Measurements from ENCODE around the gene NUP85. TPM values are rescaled to one million over a fixed set of nuclear protein-coding genes. Genes with fewer than 3 reads are reported as not detected.

NUP85 gene
- total RNA-seq, 1 donor from 2014 or later: 126 TPM

DNA sequence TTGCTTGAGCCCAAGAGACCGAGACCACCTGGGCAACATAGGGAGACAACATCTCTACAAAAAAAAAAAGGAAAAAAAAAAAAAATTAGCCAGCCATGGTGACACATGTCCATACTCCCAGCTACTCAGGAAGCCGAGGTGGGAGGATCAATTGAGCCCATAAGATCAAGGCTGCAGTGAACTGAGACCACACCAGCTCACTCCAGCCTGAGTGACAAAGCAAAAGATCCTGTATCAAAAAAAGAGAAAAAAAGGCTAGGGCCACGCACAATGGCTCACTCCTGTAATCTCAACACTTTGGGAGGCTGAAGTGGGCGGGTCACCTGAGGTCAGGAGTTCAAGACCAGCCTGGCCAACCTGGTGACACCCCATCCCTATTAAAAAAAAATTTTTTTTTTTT, 36.5 kb upstream of the NUP85 start:
- no peak for DNase-seq (ENCODE audit: low read depth, low spot score)
- H3K4me1 Mint-ChIP-seq: peaks cover 5% of the 10 kb centered on the region
- no peak overlapping the region for H3K4me3 Mint-ChIP-seq
- peaks cover 16% of the 10 kb centered on the region for H3K36me3 Mint-ChIP-seq (ENCODE audit: low read depth)
- TF ChIP-seq, protein P1, sequence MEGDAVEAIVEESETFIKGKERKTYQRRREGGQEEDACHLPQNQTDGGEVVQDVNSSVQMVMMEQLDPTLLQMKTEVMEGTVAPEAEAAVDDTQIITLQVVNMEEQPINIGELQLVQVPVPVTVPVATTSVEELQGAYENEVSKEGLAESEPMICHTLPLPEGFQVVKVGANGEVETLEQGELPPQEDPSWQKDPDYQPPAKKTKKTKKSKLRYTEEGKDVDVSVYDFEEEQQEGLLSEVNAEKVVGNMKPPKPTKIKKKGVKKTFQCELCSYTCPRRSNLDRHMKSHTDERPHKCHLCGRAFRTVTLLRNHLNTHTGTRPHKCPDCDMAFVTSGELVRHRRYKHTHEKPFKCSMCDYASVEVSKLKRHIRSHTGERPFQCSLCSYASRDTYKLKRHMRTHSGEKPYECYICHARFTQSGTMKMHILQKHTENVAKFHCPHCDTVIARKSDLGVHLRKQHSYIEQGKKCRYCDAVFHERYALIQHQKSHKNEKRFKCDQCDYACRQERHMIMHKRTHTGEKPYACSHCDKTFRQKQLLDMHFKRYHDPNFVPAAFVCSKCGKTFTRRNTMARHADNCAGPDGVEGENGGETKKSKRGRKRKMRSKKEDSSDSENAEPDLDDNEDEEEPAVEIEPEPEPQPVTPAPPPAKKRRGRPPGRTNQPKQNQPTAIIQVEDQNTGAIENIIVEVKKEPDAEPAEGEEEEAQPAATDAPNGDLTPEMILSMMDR (conservative IDR thresholded peaks at IDR 0.05): no peak
- H3K9me3 Mint-ChIP-seq: no peaks in the 10 kb centered on the region
- H3K27me3 Mint-ChIP-seq (ENCODE audit: low read depth): no peaks in the 10 kb centered on the region
- no peak overlapping the region for H3K27ac Mint-ChIP-seq (ENCODE audit: unreplicated experiment)

DNA sequence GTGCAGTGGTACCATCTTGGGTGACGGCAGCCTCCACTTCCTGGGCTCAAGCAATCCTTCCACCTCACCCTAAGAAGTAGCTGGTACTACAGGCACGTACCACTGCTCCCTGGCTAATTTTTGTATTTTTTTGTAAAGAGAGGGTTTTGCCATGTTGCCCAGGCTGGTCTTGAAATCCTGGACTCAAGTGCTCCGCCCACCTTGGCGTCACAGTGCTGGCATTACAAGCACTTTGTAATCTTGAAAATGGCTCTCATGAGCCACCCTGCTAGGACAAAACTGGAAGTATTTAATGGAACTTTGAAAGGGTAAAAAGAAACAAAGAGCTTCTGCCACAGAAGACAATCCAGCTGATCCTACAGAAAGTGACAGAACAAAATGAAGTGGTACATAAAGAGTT, 32.0 kb upstream of the NUP85 start:
- Mint-ChIP-seq H3K4me3 (no peak overlapping the region), H3K27ac (ENCODE audit: unreplicated experiment) (no peak overlapping the region), H3K9me3 (no peaks in the 10 kb centered on the region), H3K27me3 (ENCODE audit: low read depth) (no peaks in the 10 kb centered on the region), H3K4me1 (peaks cover 5% of the 10 kb centered on the region), H3K36me3 (ENCODE audit: low read depth) (peaks cover 16% of the 10 kb centered on the region)
- no peak for DNase-seq (ENCODE audit: low read depth, low spot score)
- TF ChIP-seq, protein P1 (conservative IDR thresholded peaks at IDR 0.05): no peak

GRCh38 chr17:75174996-75175395, 30.5 kb upstream of the NUP85 start:
- H3K9me3 Mint-ChIP-seq: no peaks in the 10 kb centered on the region
- H3K4me3 Mint-ChIP-seq: no peak overlapping the region
- H3K36me3 Mint-ChIP-seq (ENCODE audit: low read depth): peaks cover 23% of the 10 kb centered on the region
- TF ChIP-seq, protein P1 (conservative IDR thresholded peaks at IDR 0.05): no peak
- H3K4me1 Mint-ChIP-seq: peaks cover 5% of the 10 kb centered on the region
- H3K27ac Mint-ChIP-seq (ENCODE audit: unreplicated experiment): no peak overlapping the region
- no peaks in the 10 kb centered on the region for H3K27me3 Mint-ChIP-seq (ENCODE audit: low read depth)
- DNase-seq (ENCODE audit: low read depth, low spot score): no peak

DNA sequence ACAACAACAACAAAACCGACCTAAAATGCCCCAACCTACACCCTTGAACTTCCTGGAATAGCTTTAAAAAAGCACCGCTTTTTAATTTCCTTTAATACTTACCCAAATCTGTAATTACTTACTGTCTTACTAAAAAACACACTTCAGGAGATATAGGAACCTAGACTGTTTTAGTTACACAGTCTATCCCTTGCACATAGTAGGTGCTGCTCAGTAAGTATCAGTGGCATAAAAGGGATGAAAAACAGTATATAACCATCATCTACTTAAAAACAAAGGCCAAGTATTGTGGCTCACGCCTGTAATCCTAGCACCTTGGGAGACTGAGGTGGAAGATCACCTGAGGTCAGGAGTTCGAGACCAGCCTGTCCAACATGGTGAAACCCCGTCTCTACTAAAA, 28.9 kb upstream of the NUP85 start:
- TF ChIP-seq, protein P1 (conservative IDR thresholded peaks at IDR 0.05): no peak
- Mint-ChIP-seq H3K4me3 (no peak overlapping the region), H3K27ac (ENCODE audit: unreplicated experiment) (no peak overlapping the region), H3K9me3 (no peaks in the 10 kb centered on the region), H3K4me1 (peaks cover 14% of the 10 kb centered on the region), H3K36me3 (ENCODE audit: low read depth) (peaks cover 28% of the 10 kb centered on the region), H3K27me3 (ENCODE audit: low read depth) (no peaks in the 10 kb centered on the region)
- no peak for DNase-seq (ENCODE audit: low read depth, low spot score)

GRCh38 chr17:75178453-75178852, 27.0 kb upstream of the NUP85 start:
- H3K27ac Mint-ChIP-seq (ENCODE audit: unreplicated experiment): no peak overlapping the region

More at GRCh38 chr17:75178453-75178852, 27.0 kb upstream of the NUP85 start:
- Mint-ChIP-seq H3K4me3 (peak overlapping the region; percentile 69), H3K36me3 (ENCODE audit: low read depth) (peaks cover 25% of the 10 kb centered on the region), H3K9me3 (no peaks in the 10 kb centered on the region), H3K4me1 (peaks cover 17% of the 10 kb centered on the region), H3K27me3 (ENCODE audit: low read depth) (no peaks in the 10 kb centered on the region)
- TF ChIP-seq, protein P1 (conservative IDR thresholded peaks at IDR 0.05): no peak
- DNase-seq (ENCODE audit: low read depth, low spot score): no peak

All from neural crest cell (in vitro differentiated cells).